Ovary (tissue), 9 donors: ENCODE results near the gene LAMA1. TPM values are rescaled to one million over a fixed set of nuclear protein-coding genes. Genes with fewer than 3 reads are reported as not detected.

Experiments
- DNase-seq, 5 donors: peaks; one replicate each; pipeline ENCODE4 v3.0.0-alpha.2; 2019 to 2020
- H3K27ac ChIP-seq, 2 donors: fragments of 200-600 bp; one replicate each; pipeline versions ENCODE4 v1.5.1 to v1.8.0; 2019 to 2022
- H3K27me3 ChIP-seq: fragments of 200-600 bp; one replicate; pipeline ENCODE4 v1.8.0; 2022
- H3K36me3 ChIP-seq: fragments of 200-600 bp; sonication (generic); one replicate; pipeline ENCODE4 v1.5.1; 2019
- H3K4me1 ChIP-seq: one replicate; pipeline ENCODE4 v1.8.1; 2013; ENCODE audit warnings: mild to moderate bottlenecking, moderate library complexity; ENCODE audit not compliant: insufficient read depth
- H3K4me3 ChIP-seq: fragments of 200-600 bp; sonication (generic); one replicate; pipeline ENCODE4 v1.5.1; 2017
- H3K9me3 ChIP-seq, 2 donors: fragments of 200-600 bp in 1 of 2; sonication (generic) in 1 of 2; one replicate each; pipeline versions ENCODE4 v1.5.1 to v1.8.1; 2013 to 2019; ENCODE audit warnings: mild to moderate bottlenecking in 1 of 2, moderate library complexity in 1 of 2
- CTCF ChIP-seq, 3 donors: fragments of 450-650 bp in 2 of 3; fragments of 200-600 bp in 1 of 3; IDR thresholded peaks; one replicate each; pipeline versions ENCODE4 v1.5.1 to v1.8.0; 2016 to 2022; ENCODE audit warnings: antibody characterized with exemption in 3 of 3, mild to moderate bottlenecking in 1 of 3
- EP300 ChIP-seq: sonication (generic); formaldehyde crosslinking; IDR thresholded peaks from one replicate; pipeline ENCODE4 v1.6.1; 2017; ENCODE audit warnings: antibody characterized with exemption
- POLR2A ChIP-seq: fragments of 450-650 bp; IDR thresholded peaks from one replicate; pipeline ENCODE4 v1.6.1; 2017; ENCODE audit warnings: antibody characterized with exemption, mild to moderate bottlenecking, moderate library complexity
- WGBS, 3 donors: extraction: QIAGEN DNeasy Blood & Tissue Kit in 1 of 3; methylation state at CpG; one replicate each; pipeline versions ENCODE4 v1.1.5 to v1.1.7; 2013 to 2017; 5-methylcytosine and 5-hydroxymethylcytosine counted together
- intact Hi-C, 4 donors: fragments of 100-400 bp; cut with DNase I; formaldehyde crosslinking; loops; one replicate each; pipeline versions ENCODE4 v1.11.0 to v1.15.1; 2022 to 2023
- polyA plus RNA-seq, 2 donors: library from polyadenylated mRNA; stranded (reverse); fragments of 200-250 nt in 1 of 2; fragments of 350-450 nt in 1 of 2; fragmentation: Illumina TruSeq in 1 of 2; extraction: RNeasy Lipid Tissue Mini Kit (QIAGEN cat#74804) in 1 of 2; gene quantifications; one replicate each; pipeline ENCODE4 v1.2.3, GENCODE V29; 2013 to 2014
- total RNA-seq, 7 donors: library from RNA; depleted of rRNA in 2 of 7; stranded (reverse); fragments of >200 nt in 2 of 7; fragmentation: NEBNext Ultra II Directional in 3 of 7; extraction: Animal tissue kit (Norgen Biotek cat#: 25700) in 3 of 7; gene quantifications; one replicate each; pipeline versions ENCODE4 v1.1.0 to v1.2.4, GENCODE V29; 2016 to 2023
- donor health status: DM: no; HTN: no; CAD: no; lungs with moderate emphysema.
- donor health status: DM: no; HTN: no; CAD: no.
- donor health status: Bipolar disorder and iron deficiency.
- donor health status: DM: yes; HTN: yes; CAD: no.
- donor health status: DM: no; HTN: no; CAD: no.
- donor health status: DM: yes; HTN: yes; CAD: no.

The LAMA1 gene
- total and polyA plus RNA-seq, 9 donors, result 1.1 to 10.8 (median 3.8) TPM

GRCh38 chr18:6961331-6961730 lies 156.3 kb downstream of the LAMA1 start:
- H3K4me1 ChIP-seq, result no peaks in the 10 kb centered on the region
- DNase-seq, result no peak
- TF ChIP-seq CTCF (IDR thresholded peaks at IDR 0.05) (no peak), POLR2A (no peak), EP300 (no peak)
- intact Hi-C loops, result no loop called here
- no peak overlapping the region for H3K27ac ChIP-seq
- no peaks in the 10 kb centered on the region for H3K27me3 ChIP-seq
- no peaks in the 10 kb centered on the region for H3K9me3 ChIP-seq
- no peaks in the 10 kb centered on the region for H3K36me3 ChIP-seq
- WGBS, 3 donors, result 93 to 96% (median 96%) methylated on average over 9 of the region's 9 CpGs
- H3K4me3 ChIP-seq, result no peak overlapping the region

- H3K27me3 ChIP-seq, result no peaks in the 10 kb centered on the region
- no peaks in the 10 kb centered on the region for H3K36me3 ChIP-seq
- no peaks in the 10 kb centered on the region for H3K4me1 ChIP-seq
- TF ChIP-seq EP300 (no peak), POLR2A (no peak), CTCF (IDR thresholded peaks at IDR 0.05) (no peak)
- no peak overlapping the region for H3K4me3 ChIP-seq
- DNase-seq, result no peak
- intact Hi-C loops, result no loop called here
- 78 to 86% (median 83%) methylated on average over 2 of the region's 2 CpGs for WGBS, 3 donors
- H3K27ac ChIP-seq, result no peak overlapping the region
- H3K9me3 ChIP-seq, result no peaks in the 10 kb centered on the region
These were observed 156.9 kb downstream of the LAMA1 start for GRCh38 chr18:6960656-6961055.

- no peaks in the 10 kb centered on the region for H3K27me3 ChIP-seq
- H3K36me3 ChIP-seq, result no peaks in the 10 kb centered on the region
- no peaks in the 10 kb centered on the region for H3K9me3 ChIP-seq
- no peak overlapping the region for H3K4me3 ChIP-seq
- no peak for DNase-seq
- 97 to 100% (median 100%) methylated on average over 1 of the region's 1 CpG for WGBS, 3 donors
- intact Hi-C loops, result no loop called here
- H3K4me1 ChIP-seq, result no peaks in the 10 kb centered on the region
- TF ChIP-seq CTCF (IDR thresholded peaks at IDR 0.05), result no peak
- no peak for TF ChIP-seq EP300
- no peak for TF ChIP-seq POLR2A
- H3K27ac ChIP-seq, result no peak overlapping the region
These were observed 157.5 kb downstream of the LAMA1 start for GRCh38 chr18:6960124-6960523.

GRCh38 chr18:6959110-6959509 lies 158.5 kb downstream of the LAMA1 start:
- intact Hi-C loops, result no loop called here
- WGBS, 3 donors, result 88 to 91% (median 89%) methylated on average over 12 of the region's 12 CpGs
- no peak overlapping the region for H3K4me3 ChIP-seq

More at GRCh38 chr18:6959110-6959509, 158.5 kb downstream of the LAMA1 start:
- Histone ChIP-seq H3K36me3 (no peaks in the 10 kb centered on the region), H3K4me1 (no peaks in the 10 kb centered on the region), H3K27me3 (no peaks in the 10 kb centered on the region), H3K9me3 (no peaks in the 10 kb centered on the region), H3K27ac (no peak overlapping the region)
- no peak for DNase-seq
- TF ChIP-seq EP300 (no peak), POLR2A (no peak), CTCF (IDR thresholded peaks at IDR 0.05) (no peak)
